Activated T-helper 2 cell treated with anti-CD3 and anti-CD28 coated beads, Interferon-gamma antibody, Interleukin-2, Interleukin-4, amounts not matched to agents 10 μg/mL and 5 μg/mL and 100 μg/mL, durations not matched to agents 14 hours and 24 hours and 36 hours (primary cell): ENCODE data around the gene ECPAS. TPM values are rescaled to one million over a fixed set of nuclear protein-coding genes. Genes with fewer than 3 reads are reported as not detected.
"Not testable (repeated sequence)": the region's sequence is repeated elsewhere in the genome, so short reads cannot be mapped to it uniquely, and the experiment has no call there.

ENCODE experiments used
- DNase-seq: peaks from one replicate; pipeline ENCODE4 v3.0.0; 2021; ENCODE audit warnings: low spot score
- H3K27ac Mint-ChIP-seq: one replicate; pipeline ENCODE4 v1.8.0; 2021; ENCODE audit warnings: mixed read lengths
- H3K27me3 Mint-ChIP-seq: one replicate; pipeline ENCODE4 v1.8.0; 2021; ENCODE audit warnings: low read depth, mixed read lengths
- H3K36me3 Mint-ChIP-seq: one replicate; pipeline ENCODE4 v1.8.0; 2021; ENCODE audit warnings: low read depth, mixed read lengths
- H3K4me1 Mint-ChIP-seq: one replicate; pipeline ENCODE4 v1.8.0; 2021; ENCODE audit warnings: low read depth, mixed read lengths
- H3K4me3 Mint-ChIP-seq: one replicate; pipeline ENCODE4 v1.8.0; 2021; ENCODE audit warnings: low read depth, mild to moderate bottlenecking, moderate library complexity, mixed read lengths
- H3K9me3 Mint-ChIP-seq: one replicate; pipeline ENCODE4 v1.8.0; 2021; ENCODE audit warnings: mixed read lengths
- intact Hi-C: fragments of 100-400 bp; cut with micrococcal nuclease; formaldehyde crosslinking; loops from one replicate; pipeline ENCODE4 v1.15.1; 2023
- total RNA-seq: library from RNA; stranded (reverse); gene quantifications from 2 replicates; pipeline ENCODE4 v1.2.3, GENCODE V29; 2022

The ECPAS gene, protein sequence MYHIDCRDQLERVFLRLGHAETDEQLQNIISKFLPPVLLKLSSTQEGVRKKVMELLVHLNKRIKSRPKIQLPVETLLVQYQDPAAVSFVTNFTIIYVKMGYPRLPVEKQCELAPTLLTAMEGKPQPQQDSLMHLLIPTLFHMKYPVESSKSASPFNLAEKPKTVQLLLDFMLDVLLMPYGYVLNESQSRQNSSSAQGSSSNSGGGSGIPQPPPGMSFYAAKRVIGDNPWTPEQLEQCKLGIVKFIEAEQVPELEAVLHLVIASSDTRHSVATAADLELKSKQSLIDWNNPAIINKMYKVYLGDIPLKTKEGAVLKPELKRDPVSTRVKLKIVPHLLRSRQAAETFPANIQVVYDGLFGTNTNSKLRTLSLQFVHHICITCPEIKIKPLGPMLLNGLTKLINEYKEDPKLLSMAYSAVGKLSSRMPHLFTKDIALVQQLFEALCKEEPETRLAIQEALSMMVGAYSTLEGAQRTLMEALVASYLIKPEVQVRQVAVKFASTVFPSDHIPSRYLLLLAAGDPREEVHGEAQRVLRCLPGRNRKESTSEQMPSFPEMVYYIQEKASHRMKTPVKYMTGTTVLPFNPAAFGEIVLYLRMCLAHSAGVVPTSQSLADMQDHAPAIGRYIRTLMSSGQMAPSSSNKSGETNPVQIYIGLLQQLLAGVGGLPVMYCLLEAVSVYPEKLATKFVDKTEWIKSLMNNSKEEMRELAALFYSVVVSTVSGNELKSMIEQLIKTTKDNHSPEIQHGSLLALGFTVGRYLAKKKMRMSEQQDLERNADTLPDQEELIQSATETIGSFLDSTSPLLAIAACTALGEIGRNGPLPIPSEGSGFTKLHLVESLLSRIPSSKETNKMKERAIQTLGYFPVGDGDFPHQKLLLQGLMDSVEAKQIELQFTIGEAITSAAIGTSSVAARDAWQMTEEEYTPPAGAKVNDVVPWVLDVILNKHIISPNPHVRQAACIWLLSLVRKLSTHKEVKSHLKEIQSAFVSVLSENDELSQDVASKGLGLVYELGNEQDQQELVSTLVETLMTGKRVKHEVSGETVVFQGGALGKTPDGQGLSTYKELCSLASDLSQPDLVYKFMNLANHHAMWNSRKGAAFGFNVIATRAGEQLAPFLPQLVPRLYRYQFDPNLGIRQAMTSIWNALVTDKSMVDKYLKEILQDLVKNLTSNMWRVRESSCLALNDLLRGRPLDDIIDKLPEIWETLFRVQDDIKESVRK (N-terminal part only)
- 96.8 and 107 TPM in 2 replicates for total RNA-seq

DNA sequence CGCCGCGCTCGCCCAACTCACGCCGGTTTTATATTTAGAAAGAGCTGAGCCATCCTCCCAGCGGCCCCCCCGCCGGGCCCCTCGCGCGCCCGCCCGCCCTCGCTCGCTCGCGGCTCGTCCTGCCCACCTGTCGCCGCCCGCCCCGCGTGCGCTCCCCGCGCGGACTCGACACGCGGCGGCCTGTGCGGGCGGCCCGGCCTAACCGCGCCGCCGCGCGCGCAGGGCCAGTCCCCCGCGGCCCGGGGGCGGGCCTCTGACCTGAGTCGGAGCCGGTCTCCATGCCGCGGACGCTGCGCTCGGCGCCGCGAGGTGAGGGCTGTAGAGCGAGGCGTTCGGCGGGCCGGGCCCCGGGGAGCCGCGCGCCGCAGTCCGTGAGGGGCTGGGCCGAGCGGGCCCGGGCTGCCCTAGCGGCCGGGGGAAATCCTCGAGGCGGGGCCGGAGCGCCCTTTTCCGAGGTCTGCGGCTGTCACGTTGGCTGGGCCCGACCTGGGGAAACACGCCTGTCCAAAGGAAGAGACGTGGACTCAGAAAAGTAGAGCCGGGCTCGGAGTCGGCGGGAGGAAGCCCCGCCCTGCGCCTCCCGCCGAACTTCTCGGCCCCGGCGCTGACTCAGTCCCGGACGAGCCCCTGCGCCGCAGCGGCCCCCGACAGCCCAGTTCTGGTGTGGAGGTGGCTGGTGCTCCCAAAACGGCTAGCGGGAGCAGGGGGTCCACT lies at the start of gene ECPAS:
Gene ECPAS, minus strand, starts transcription at position 526 of the 714 bp plus-strand sequence. CDS start 11,465 bp downstream, outside the sequence.
- H3K27ac Mint-ChIP-seq: peak within 1 kb of the TSS; percentile 82
- H3K4me3 Mint-ChIP-seq: peak within 1 kb of the TSS; percentile 84
- H3K36me3 Mint-ChIP-seq: peaks cover 18% of the 10 kb centered on the region
- intact Hi-C loops: loop anchor here (2.0 to 5.0 kb wide), 6 partner anchors 41 to 1227 kb away; partner anchors contain the start of genes DNAJC25, GNG10, PTGR1 and TXN
- H3K9me3 Mint-ChIP-seq: no peaks in the 10 kb centered on the region
- H3K27me3 Mint-ChIP-seq: peaks cover 9% of the 10 kb centered on the region
- H3K4me1 Mint-ChIP-seq: peaks cover 23% of the 10 kb centered on the region
- DNase-seq: peak; percentile 59

DNA sequence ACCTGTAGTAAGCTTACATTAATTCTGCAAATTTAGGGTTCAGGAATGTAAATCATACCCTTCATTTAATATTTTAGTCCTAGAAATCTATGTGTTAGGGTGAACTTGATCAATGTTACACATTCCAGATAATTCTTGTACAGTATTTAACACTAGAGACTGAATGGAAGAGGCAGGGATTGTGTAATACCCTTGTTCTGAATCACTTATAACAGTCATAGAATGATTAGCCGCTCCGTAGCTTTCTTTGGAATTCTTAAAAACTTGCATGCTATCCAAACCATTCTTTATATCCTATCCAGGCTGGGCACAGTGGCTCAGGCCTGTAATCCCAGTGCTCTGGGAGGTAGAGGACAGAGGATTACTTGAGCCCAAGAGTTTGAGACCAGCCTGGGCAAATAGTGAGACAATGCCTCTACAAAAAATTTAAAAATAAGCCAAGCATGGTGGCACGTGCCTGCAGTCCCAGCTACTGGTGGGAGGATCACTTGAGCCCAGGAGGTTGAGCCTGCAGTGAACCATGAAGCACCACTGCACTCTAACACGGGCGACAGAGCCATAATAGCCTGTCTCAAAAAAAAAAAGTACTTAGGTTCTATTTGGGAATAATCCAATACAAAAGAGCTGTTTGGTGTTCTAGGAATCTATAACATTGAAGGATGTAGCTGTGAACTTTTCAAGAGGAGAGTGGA lies 49.1 kb upstream of the ECPAS start:
- no peak for DNase-seq
- no peak overlapping the region for H3K4me3 Mint-ChIP-seq
- intact Hi-C loops: no loop called here
- H3K27me3 Mint-ChIP-seq: no peaks in the 10 kb centered on the region
- no peak overlapping the region for H3K27ac Mint-ChIP-seq
- peaks cover 42% of the 10 kb centered on the region for H3K9me3 Mint-ChIP-seq
- no peaks in the 10 kb centered on the region for H3K4me1 Mint-ChIP-seq
- peaks cover 52% of the 10 kb centered on the region for H3K36me3 Mint-ChIP-seq

DNA sequence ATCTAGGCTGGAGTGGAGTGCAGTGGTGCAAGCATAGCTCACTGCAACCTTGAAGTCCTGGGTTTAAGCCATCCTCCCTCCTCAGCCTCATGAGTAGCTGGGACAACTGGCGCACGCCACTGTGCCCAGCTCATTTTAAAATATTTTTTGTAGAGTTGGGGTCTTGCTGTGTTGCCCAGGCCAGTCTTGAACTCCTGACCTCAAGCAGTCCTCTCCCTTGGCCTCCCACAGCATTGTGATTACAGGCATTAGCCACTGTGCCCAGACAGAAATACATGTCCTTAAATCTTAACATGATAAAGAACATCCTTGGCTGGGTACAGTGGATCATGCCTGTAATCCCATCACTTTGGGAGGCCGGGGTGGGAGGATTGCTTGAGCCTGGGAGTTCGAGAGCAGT lies 47.5 kb upstream of the ECPAS start:
- Mint-ChIP-seq H3K36me3 (peaks cover 54% of the 10 kb centered on the region), H3K9me3 (peaks cover 41% of the 10 kb centered on the region), H3K4me3 (no peak overlapping the region), H3K27ac (no peak overlapping the region), H3K27me3 (no peaks in the 10 kb centered on the region), H3K4me1 (peaks cover 5% of the 10 kb centered on the region)
- DNase-seq: no peak
- intact Hi-C loops: no loop called here

DNA sequence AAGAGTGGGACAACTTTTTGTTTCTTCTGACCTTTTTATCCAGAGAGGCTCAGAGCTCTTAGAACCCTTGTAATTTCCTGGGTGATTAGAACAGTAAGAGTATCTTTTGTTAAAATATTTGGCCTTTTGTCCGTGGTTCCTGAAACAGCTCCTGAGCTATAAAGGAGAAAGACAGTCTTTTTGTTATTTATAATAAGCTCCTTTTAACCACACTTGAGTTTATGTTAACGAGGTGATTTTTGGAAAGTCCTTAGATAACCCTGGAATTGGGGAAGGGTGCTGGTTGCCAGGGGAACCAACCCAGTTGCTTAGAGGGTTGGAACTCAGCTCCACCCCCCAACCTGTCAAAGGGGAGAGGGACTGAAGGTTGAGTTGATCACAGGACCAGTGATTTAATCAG lies 45.6 kb upstream of the ECPAS start:
- Mint-ChIP-seq H3K36me3 (peaks cover 52% of the 10 kb centered on the region), H3K4me3 (no peak overlapping the region), H3K27me3 (no peaks in the 10 kb centered on the region), H3K27ac (no peak overlapping the region), H3K9me3 (peaks cover 31% of the 10 kb centered on the region), H3K4me1 (peaks cover 18% of the 10 kb centered on the region)
- DNase-seq: no peak
- intact Hi-C loops: loop anchor here (10.0 kb wide), 1 partner anchor 65 kb away; the partner anchor contains the start of gene PTGR1

DNA sequence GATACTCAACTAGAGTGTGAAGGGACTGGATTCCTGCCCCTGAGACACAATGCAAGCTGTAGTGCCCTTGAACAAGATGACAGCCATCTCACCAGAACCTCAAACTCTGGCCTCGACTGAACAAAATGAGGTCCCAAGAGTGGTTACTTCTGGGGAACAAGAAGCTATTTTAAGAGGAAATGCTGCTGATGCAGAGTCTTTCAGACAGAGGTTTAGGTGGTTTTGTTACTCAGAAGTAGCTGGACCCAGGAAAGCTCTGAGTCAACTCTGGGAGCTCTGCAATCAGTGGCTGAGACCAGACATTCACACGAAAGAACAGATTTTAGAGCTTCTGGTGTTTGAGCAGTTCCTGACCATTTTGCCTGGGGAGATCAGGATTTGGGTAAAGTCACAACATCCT lies 43.2 kb upstream of the ECPAS start:
- Mint-ChIP-seq H3K4me1 (peaks cover 22% of the 10 kb centered on the region), H3K36me3 (peaks cover 32% of the 10 kb centered on the region), H3K9me3 (peaks cover 9% of the 10 kb centered on the region), H3K27ac (no peak overlapping the region), H3K27me3 (no peaks in the 10 kb centered on the region), H3K4me3 (no peak overlapping the region)
- intact Hi-C loops: loop anchor here (10.0 kb wide), 1 partner anchor 67 kb away; the partner anchor contains the start of gene PTGR1
- DNase-seq: no peak

DNA sequence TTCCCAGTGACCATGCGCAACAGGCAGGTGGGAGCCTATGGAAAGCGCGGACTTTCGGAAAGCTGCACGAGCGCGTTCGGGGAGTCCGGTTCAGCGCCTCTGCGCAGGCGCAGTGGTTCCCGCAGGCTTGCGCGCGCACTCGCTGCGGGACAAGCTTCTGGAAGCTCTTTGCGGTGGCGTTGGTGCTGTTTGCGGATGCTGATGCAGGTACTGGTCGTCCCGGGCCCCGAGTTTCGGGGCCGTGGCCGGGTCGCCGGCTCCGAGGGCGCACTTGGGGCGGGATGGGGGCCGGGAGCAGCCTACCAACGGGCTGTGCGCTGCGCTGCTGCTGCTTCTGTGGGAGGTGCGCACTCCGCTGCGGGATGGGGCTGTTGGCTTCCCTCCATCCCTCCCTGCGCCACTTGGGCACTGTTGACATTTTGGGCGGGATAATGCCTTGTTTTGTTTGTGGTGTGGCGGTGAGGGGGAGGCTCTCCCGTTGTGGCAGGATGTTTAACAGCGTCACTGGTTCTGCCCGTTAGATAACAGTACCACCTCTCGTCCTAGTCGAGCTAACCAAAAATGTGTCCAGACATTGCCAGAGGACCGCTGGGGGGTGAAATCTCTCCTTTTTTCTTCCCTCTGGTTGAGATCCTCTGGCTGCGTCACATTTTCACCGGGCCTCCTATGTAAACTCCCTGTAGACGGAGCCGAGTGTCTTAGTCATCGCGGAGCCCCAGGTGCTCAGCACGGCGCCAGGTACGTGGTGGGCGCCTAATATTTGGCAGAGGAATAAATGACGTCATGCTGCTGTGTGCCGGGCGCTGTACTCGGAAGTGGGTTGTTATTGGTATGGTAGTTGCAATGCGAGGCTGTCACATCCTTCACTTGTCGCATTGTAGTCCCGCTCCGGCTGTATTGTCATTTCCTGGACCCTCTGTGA lies 41.1 kb upstream of the ECPAS start, which contains the start of gene ZNF483:
Gene ZNF483, plus strand, starts transcription at position 124 of the 922 bp plus-strand sequence. CDS start 2,217 bp downstream, outside the sequence.
- Mint-ChIP-seq H3K27me3 (no peaks in the 10 kb centered on the region), H3K4me1 (peaks cover 22% of the 10 kb centered on the region), H3K9me3 (peaks cover 6% of the 10 kb centered on the region), H3K4me3 (peak within 1 kb of the TSS; percentile 90), H3K27ac (peak within 1 kb of the TSS; percentile 80), H3K36me3 (peaks cover 27% of the 10 kb centered on the region)
- intact Hi-C loops: loop anchor here (2.0 to 10.0 kb wide), 2 partner anchors 41 to 69 kb away; partner anchors contain the start of genes ECPAS and PTGR1
- DNase-seq: peak; percentile 59

DNA sequence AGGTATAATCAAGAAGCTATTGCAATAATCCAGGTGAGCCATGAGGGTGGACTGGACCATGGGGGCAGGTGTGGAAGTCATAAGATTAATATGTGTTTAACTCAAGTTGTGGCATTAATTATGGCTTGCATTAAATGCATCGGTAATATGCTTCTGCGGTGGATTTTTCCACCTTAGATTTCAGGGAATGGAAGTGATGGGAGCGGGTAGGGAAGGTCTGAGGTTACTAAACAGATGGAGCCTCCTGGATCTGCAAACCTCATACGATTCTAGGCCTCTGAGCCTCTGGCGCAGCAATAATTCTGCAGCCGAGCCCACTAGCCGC lies 40.5 kb upstream of the ECPAS start:
- peak overlapping the region; percentile 90 for H3K4me3 Mint-ChIP-seq
- H3K9me3 Mint-ChIP-seq: peaks cover 6% of the 10 kb centered on the region
- no peaks in the 10 kb centered on the region for H3K27me3 Mint-ChIP-seq
- H3K36me3 Mint-ChIP-seq: peaks cover 21% of the 10 kb centered on the region
- intact Hi-C loops: loop anchor here (2.0 to 10.0 kb wide), 2 partner anchors 40 to 70 kb away; partner anchors contain the start of genes ECPAS and PTGR1
- no peak overlapping the region for H3K27ac Mint-ChIP-seq
- H3K4me1 Mint-ChIP-seq: peaks cover 22% of the 10 kb centered on the region
- DNase-seq: no peak

DNA sequence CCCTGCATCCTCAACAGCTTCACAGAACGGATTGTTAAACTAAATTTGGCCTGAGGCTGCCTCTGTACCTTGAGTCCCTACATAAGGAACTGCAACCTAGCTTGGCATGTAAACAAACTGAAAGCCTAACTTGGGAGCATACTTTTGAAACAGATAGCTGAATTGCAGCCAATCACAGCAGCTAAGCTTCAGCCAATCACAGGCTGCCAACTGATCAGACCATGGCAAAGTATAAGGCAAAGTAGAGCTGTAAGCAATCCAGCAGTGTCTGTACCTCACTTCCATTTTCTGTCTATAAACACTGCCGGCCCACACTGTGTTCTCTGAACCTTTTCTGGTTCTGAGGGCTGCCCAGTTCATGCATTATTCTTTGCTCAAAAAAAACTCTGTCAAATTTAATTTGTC lies 31.9 kb upstream of the ECPAS start:
- H3K9me3 Mint-ChIP-seq: peaks cover 10% of the 10 kb centered on the region
- H3K4me3 Mint-ChIP-seq: no peak overlapping the region
- H3K27ac Mint-ChIP-seq: no peak overlapping the region
- intact Hi-C loops: no loop called here
- H3K36me3 Mint-ChIP-seq: no peaks in the 10 kb centered on the region
- no peaks in the 10 kb centered on the region for H3K27me3 Mint-ChIP-seq
- DNase-seq: no peak
- no peaks in the 10 kb centered on the region for H3K4me1 Mint-ChIP-seq

DNA sequence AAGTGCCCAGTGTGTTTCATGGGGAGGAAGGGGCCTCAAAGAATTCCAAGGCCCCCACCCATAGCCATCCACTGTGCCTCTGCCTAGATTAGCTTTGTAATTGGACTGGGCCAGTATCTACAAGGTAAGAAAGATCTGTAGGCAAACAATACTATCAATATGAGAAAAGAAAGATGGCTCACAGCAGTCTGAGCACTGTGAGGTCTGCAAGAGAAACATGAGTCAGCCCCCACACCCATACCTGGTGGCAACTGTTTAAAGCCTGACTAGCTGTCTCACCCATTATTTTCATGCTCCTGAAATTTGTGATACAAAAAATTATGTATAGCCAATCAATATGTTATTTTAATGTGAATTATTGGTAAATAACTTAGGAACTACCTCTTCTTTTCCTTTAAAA lies 30.8 kb upstream of the ECPAS start:
- no peaks in the 10 kb centered on the region for H3K27me3 Mint-ChIP-seq
- intact Hi-C loops: no loop called here
- no peaks in the 10 kb centered on the region for H3K36me3 Mint-ChIP-seq
- no peak for DNase-seq
- H3K27ac Mint-ChIP-seq: no peak overlapping the region
- no peaks in the 10 kb centered on the region for H3K4me1 Mint-ChIP-seq
- no peak overlapping the region for H3K4me3 Mint-ChIP-seq
- H3K9me3 Mint-ChIP-seq: peaks cover 15% of the 10 kb centered on the region

DNA sequence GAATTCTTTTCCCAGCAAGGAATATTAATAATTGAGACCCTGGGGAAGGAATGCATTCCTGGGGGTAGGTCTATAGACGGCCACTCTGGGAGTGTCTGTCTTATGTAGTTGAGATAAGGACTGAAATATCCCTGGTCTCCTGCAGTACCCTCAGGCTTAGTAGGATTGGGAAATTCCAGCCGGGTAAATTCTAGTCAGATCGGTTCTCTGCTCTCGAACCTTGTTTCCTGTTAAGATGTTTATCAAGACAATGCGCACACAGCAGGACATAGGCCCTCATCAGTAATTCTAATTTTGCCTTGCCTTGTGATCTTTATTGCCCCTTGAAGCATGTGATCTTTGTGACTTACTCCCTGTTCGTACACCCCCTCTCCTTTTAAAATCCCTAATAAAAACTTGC lies 27.4 kb upstream of the ECPAS start:
- H3K4me3 Mint-ChIP-seq, H3K36me3 Mint-ChIP-seq, DNase-seq, H3K27me3 Mint-ChIP-seq, H3K27ac Mint-ChIP-seq, H3K4me1 Mint-ChIP-seq, intact Hi-C loops: not testable (repeated sequence)
- H3K9me3 Mint-ChIP-seq: peaks cover 15% of the 10 kb centered on the region

DNA sequence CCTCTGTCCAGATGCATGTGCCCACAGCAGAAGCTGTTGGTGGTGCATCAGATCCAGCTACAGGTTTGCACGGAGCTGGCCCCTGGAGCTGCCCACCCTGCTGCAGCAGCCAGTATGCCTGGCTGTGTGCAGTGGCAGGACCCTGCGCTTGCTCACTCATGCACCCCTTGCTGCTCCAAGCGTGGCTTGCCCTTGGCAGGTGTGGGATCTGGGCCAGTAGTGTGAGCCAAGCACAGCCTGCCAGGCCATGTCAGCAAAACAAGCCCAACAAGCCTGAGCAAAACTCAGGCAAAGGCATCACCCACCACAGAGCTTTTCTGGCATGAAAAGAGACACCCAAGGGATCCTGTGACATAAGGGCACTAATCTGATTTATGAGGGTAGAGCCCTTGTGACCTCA lies 18.3 kb upstream of the ECPAS start:
- Mint-ChIP-seq H3K4me3 (no peak overlapping the region), H3K9me3 (no peaks in the 10 kb centered on the region), H3K4me1 (no peaks in the 10 kb centered on the region), H3K36me3 (no peaks in the 10 kb centered on the region), H3K27me3 (peaks cover 5% of the 10 kb centered on the region), H3K27ac (no peak overlapping the region)
- no peak for DNase-seq
- intact Hi-C loops: no loop called here
